Activated naive CD4-positive, alpha-beta T cell treated with Interleukin-2 at 50 U/mL for 16 hours (primary cell): ENCODE measurements around the gene TMC7.
"Not testable (repeated sequence)": the region's sequence is repeated elsewhere in the genome, so short reads cannot be mapped to it uniquely, and the experiment has no call there.

Source experiments
- DNase-seq: peaks from one replicate; pipeline ENCODE4 v3.0.0-alpha.2; 2020

Gene TMC7

DNA sequence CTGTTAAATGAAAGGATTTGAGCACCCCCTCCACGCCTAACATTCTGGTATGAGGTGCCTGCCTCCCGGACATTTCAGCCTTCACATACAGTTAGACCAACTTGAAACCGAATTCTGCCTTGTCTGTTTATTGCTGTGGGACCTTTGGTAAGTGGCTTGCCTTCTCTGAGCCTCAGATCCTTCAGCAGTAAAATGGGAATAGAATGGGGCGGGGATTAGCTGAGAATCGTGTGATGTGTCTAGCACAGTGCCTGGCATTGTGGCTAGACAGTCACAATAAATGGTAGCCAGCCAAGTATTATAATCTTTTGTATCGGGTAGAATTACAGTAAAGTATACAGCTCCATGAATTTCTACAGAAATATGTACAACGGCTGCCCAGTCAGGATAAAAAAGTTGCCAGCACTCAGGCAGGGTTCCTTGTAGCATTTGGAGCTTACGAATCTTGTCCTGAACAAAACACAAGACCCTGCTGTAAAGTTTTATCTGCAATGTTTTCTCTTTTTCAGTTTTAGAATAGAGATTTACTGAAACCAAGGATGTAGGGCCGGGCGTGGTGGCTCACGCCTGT lies 786 bp downstream of the TMC7 start:
- no peak for DNase-seq

DNA sequence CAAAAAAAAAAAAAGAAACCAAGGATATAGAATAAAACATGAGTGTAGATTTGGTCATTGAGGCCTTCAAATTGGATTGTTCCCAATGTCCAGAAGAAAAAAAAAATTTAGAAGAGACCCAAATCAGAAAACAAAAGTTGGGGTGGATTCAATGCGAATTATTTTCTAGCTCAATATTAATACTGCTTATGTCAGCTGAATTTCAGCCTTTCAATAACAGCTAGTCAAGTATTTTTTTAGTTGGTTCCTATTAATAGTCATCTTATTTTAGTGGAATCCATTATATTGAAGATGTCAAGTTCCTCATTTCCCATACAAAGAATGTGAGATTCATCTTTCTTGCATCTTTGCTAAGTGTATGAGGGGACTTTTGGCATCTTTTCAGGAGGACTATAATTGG lies 1.5 kb downstream of the TMC7 start:
- not testable (repeated sequence) for DNase-seq

DNA sequence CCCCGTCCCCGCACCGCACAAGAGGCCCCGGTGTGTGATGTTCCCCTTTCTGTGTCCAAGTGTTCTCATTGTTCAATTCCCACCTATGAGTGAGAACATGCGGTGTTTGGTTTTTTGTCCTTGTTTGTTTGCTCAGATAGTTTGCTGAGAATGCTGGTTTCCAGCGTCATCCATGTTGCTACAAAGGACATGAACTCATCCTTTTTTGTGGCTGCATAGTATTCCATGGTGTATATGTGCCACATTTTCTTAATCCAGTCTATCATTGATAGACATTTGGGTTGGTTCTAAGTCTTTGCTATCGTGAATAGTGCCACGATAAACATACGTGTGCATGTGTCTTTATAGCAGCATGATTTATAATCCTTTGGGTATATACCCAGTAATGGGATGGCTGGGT lies 8.0 kb downstream of the TMC7 start:
- DNase-seq, result not testable (repeated sequence)

DNA sequence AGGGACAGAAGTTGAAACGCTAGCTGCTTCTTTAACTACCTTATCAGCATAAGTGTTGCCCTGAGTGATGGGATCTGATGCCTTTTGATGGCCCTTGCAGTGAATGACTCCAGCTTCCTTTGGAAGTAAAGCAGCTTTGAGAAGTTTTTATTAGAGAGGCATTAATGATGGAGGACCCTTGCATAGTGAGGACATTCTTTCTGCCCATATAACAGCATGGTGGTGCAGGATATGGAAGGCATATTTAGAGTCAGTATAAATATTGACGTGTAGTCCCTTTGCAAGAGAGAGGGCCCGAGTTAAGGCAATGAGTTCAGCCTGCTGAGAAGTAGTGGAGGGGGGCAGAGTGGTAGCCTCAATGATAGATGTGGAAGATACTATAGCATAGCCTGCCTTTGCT lies 9.8 kb downstream of the TMC7 start:
- DNase-seq, result not testable (repeated sequence)

DNA sequence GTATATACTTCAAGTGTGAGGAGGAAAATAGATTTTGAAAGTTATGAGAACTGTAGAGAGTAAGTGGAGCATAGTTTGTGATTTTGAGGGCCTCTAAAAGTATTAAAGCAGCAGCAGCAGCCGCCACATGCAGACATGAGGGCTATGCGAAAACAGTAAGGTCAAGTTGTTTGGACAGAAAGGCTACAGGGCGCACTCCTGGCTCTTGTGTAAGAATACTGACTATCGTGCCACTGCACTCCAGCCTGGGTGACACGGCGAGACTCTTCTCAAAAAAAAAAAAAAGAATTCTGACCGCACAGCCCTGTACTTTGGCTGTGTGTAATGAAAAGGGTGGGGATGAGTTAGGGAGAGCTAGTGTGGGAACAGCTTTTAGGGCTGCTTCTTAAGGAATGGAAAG lies 10.4 kb downstream of the TMC7 start:
- DNase-seq, result not testable (repeated sequence)

DNA sequence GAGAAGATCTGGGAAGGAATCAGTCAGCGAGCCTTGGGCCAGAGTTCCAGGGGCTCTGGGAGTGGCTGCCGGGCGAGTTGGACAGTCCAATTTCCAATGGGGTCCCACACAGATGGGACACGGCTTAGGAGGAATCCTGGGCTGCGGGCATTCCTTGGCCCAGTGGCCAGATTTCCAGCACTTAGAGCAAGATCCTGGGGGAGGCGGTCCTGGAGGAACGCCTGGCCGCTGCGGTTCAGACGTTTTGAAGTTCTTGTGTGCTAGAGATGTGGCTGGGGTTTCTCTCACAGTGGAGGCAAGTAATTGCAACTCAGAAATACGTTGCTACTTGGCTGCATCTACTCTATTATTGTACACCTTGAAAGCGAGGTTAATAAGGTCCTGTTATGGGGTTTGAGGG lies 11.7 kb downstream of the TMC7 start:
- not testable (repeated sequence) for DNase-seq

DNA sequence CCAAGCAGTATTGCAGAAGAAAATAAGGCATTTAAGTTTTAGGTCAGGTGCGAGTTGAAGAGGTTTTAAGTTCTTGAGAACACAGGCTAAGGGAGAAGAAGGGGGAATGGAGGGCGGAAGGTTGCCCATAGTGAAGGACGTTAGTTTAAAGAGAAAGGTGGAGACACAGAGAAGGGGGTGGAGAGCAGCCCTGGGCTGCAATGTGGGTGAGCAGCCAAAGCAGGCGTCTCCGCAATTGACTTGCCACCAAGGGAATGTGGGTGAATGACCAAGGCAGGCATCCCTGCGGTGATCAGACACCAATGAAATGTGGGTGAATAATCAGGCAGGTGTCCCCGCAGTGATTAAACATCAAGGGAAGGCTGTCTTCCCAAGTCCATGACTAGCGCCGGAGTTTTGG lies 12.8 kb downstream of the TMC7 start:
- not testable (repeated sequence) for DNase-seq

DNA sequence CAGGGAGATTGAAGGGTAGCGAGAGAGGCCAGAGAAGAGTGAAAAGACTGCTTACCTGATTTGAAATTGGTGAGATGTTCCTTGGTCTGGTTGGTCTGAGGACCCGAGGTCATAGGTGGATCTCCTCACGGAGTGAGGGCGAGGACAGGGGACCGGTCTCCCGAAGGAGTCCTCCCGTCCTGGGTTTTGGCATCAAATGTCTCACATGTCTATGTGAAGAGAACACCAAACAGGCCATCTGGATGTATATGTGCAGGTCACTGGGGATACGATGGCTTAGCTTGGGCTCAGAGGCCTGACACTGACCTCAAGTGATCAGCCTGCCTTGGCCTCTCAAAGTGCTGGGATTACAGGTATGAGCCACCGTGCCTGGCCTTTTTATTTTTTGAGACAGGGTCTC lies 13.3 kb downstream of the TMC7 start:
- DNase-seq, result not testable (repeated sequence)

DNA sequence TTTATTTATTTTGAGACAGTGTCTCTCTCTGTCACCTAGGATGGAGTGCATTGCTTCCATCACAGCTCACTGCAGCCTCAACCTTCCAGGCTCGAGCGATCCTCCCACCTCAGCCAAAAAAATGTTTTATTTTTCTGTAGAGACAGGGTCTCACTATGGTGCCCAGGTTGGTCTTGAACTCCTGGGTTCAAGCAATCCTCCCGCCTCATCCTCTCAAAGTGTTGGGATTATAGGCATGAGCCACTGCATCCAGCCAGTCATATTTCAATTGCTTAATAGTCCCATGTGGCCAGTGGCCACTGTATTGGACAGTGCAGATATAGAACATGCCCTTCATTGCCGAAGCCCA lies 15.3 kb downstream of the TMC7 start:
- DNase-seq, result no peak

DNA sequence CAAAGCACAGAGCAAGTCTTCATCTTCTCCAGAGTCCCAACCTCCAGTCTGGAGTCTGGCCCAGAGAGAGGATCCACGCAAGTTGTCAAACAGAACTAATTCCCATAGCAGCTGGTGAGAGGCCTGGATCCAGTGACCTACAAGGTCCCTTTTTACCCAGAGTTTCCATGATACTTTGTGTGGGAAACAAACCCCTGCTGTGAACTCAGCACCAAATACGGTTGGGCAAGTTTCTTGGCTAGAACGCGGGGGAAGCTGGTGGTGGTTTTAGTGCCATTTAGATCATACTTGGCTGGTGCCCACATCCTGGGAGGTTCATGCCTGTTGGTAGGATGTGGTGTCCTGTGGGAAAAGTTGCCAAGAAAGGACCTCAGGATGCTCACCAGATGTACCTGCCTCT lies 18.1 kb downstream of the TMC7 start:
- DNase-seq, result no peak

DNA sequence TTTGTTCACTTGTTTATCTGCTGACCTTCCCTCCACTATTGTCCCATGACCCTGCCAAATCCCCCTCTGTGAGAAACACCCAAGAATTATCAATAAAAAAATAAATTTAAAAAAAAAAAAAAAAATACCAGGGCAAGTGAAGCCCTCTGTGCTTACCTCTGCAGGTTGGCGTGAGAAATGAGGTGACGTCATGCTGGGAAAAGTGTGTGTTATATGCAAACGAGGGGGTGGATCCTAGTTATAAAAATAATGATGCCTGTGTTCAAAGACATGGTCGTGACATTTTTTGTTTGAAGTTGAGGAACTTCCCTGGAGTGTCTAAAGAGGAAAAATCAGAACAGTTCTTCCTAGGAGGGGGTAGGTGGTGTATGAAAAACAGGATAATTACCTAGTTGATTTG lies 20.2 kb downstream of the TMC7 start:
- DNase-seq, result no peak

DNA sequence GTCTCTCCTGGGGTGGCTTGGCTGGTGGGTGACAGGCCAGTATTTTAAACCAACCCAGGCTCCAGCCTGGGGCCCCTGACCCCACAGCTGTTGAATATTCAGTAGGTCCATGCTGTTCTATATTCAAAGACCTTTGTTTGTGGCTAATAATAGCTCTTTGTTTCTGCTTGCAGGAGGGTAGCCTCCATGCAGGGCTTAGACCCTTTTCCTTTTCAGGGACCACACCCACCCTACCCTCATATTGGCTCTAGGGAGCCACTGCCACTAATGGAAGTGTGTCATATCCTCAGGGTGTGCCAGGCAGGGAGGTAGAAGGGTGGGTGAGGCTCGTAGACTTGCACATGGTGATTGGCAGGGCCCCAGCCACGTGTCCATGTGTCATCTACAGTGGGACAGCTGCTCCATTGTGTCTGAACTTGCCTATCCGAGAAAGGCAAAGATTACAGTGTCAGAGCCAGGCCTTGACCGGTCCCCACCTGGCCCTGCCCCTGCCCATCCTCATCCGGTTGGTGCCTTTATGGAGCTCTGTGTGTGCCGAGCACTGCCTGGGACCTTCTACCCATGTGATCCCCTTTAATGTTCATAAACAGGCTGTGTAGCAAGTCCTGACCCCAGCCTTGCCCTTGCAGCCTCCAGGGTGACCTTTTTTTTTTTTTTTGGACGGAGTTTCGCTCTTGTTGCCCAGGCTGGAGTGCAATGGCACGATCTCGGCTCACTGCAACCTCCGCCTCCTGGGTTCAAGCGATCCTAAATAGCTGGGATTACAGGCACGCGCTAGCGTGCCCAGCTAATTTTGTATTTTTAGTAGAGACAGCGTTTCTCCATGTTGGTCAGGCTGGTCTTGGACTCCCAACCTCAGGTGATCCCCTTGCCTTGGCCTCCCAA lies 22.1 kb downstream of the TMC7 start:
- DNase-seq, result no peak

DNA sequence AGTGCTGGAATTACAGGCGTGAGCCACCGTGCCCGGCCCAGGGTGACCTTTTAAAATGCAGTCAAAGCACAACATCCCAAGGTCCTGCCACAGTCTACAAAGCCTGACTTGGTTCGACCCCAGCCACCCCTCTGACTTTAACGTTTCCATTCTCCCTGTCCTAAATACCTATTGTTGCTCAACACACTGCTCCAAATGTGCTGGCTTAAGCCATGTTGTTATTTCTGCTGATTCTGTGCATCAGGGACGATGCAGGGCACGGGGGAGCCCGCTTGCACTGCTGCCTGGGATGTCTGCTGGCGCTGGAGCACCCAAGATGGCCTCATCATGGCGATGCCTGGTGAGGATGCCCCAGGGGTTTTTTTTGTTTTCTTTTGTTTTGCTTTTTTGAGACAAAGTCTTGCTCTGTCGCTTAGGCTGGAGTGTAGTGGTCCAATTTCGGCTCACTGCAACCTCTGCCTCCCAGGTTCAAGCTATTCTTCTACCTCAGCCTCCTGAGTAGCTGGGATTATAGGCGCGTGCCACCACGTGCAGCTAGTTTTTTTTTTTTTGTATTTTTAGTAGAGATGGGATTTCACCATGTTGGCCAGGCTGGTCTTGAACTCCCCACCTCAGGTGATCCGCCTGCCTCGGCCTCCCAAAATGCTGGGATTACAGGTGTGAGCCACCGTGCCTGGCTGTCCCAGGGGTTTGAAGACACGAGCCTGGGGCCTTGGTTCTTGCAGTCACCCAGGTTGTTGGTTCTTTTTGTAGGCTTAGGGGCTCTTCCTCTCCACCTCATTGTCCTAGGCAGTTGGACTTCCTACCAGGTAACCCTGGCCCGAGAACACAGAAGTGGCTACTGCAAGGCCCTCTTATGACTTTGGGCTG lies 22.9 kb downstream of the TMC7 start:
- DNase-seq, result no peak

DNA sequence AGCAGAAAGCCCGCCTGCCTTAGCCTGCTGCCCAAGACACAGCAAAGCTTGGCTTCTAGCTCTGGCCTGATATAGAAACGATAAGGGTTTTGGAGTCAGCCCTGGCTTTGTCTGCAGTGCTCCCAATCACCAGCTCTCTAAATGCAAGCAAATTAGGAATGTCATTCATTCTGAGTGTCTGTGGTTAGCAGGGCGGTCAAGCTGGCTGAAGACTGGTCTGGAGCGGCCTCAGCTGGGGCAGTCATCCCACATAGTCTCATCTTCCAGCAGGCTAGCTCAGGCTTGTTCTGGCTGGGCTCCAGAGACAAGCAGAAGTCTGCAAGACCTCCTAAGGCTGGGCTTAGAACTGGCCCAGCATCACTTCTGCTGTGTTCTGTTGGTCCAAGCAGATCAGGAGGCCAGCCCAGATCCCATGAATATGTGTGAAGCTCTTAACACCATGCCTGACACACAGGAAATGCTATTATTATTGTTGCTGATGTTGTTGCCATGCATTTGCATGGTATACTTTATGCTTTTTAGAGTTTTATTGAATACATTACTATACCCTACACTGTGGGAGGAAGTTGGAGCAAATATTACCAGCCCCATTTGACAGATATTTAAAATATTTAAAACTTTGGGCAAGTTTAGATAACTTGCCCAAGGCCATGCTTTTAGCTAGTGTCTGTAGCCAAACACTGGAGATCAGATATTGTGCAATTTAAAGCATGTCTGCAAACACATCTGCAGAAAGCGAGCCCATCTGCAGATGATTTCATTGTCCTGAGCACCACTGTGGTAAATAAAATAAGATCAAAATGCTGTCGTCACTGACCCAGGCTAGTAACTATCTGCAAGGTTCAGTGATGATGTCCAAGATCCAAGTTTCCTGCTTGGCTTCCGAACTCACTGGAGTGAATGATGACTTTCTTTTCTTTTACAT lies 24.8 kb downstream of the TMC7 start:
- no peak for DNase-seq

DNA sequence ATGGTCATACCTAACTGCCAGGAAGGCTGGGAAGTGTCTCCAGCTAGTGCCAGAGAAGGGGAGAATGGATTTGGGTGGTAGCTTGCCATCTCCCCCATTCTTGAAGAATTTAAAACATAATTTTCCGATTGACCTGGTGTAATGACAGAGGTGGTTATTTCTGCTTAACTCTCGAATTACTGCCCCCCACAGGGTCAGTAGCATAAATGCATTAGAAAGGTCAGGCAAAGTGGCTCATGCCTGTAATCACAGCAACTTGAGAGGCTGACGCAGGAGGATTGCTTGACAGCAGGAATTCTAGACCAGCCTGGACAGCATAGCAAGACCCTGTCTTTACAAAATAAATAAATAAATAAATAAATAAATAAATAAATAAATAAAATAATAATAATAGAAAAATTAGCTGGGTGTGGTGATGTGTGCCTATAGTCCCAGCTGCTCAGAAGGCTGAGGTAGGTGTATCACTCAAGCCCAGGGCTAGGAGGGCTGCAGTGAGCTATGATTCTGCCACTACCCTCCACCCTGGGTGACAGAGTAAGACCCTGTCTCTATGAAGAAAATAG lies 27.5 kb downstream of the TMC7 start:
- DNase-seq, result no peak

DNA sequence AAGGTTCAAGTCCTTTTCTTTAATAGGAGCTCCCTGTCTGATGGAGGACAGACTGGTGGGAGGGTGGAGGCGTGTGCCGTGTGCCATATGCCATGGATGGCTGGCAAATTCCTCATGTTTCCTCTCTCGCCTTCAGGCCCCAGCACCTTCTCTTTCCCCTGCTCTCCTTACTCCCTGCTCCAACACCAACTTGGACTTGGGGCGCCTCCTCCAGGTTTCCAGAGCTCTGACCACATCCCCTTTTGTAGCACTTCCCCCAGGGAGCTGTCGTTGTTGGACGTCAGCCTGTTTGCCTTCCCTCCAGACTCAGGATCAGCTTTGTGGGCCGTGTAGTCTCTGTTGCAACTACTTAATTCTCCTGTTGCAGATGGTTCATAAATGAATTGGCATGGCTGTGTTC lies 30.7 kb downstream of the TMC7 start:
- no peak for DNase-seq

DNA sequence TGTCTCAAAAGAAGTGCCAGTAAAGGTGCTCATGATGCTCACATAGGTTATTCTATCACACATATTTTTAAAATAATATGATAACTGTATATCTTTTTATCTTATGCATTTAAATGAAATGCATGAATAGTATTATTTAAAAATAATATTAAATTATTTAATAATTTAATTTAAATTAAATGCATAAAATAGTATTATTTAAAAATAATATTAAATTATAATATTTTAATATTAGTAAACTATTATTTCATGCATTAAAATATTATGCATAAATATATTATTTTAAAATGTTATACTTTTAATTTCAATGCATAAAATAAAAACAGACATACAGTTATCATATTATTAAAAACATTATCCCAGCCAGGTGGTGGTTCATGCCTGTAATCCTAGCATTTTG lies 33.4 kb downstream of the TMC7 start:
- no peak for DNase-seq

DNA sequence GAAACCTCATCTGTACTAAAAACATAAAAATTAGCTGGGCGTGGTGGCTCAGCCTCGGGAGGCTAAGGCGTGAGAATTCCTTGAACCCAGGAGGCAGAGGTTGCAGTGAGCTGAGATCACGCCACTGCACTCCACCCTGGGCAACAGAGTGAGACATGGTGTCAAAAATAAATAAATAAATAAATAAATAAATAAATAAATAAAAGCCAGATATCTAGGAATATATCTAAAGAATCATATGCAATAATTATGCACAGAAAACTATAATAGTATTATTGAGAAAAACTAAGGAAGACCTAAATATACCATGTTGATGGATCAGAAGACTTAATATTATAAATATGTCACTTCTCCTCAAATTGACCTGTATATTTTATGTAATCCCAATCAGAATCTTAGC lies 37.0 kb downstream of the TMC7 start:
- no peak for DNase-seq

DNA sequence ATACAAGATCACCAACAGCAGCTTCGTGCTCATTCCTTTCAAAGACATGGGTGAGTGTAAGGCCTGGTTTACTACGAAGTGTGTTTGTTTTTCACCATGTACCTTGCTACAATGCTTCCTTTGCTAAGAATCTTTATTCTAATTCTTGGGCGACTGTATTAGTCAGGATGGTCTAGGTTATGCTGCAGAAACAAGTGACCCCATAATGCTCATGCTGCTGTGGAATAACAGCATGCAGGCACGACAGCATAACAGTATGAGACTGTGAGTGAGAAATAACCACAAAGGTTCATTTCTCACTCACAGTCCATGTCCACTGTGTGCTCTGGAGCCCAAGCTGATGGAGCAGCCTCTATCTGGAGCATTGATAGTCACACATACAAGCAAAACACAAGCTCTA lies 38.0 kb downstream of the TMC7 start:
- DNase-seq, result no peak

DNA sequence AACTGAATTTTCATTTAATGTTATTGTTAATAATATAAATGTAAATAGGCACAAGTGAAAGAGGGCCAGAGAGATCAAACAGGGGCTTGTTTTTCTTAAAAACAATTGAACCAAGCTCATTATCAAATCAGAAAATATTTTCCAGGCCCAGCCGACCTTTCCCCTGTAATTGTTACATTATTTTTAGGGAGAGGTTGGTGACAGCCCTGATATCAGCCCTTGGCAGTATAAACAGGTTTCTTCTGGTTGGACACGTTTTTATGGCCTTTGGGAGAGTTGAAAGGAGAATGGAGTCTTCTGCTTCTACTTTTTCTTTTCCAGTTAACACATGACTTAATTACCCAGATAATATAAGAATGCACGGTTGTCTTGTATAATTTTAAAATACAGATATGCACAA lies 43.7 kb downstream of the TMC7 start:
- DNase-seq, result no peak

DNA sequence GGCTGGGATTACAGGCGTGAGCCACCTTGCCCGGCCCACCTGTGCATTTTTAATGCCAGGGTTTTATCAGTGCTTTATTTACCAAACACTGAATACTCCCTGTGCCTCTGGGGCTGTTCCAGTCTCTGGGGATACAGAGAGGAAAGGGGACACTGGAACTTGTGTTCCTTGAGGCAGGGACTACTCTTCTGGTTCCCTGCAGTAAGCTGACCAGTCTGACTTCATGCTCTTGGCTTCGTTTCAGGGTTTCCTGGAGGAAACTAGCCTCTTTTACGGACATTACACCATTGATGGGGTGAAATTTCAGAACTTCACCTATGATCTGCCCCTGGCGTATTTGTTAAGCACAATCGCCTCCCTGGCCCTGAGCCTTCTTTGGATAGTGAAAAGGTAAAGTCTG lies 46.2 kb downstream of the TMC7 start:
- DNase-seq, result no peak

DNA sequence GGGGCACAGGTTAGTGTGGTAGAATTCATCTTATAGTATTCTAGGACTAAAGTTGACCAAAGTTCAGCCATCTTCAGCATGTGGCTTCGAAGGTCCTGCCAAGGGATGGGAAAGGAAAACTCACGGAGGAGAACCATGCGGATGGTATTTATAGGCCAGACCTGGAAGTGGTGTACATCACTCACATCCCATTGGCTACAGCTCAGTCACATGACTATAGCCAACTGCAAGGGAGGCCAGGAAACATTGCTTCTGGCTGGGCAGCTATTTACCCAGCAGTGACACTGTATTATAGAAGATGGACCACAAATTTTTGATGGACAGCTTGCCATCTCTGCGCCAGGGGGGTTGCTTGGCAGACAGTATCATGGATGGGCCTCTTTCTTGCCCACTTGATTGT lies 48.0 kb downstream of the TMC7 start:
- no peak for DNase-seq
